NOMO-1 (cell line): ENCODE results near the gene CFAP65.

Experiments
- DNase-seq, 2 experiments: peaks; one replicate each; lab custom pipeline; 2025; ENCODE audit not compliant: unreplicated experiment in 2 of 2; lab: John Stamatoyannopoulos, UW

Gene CFAP65

GRCh38 chr2:219034823-219035222 lies 6.5 kb downstream of the CFAP65 start:
- no peak for DNase-seq

GRCh38 chr2:219032051-219032745 lies 9.1 kb downstream of the CFAP65 start:
- no peak for DNase-seq

DNA sequence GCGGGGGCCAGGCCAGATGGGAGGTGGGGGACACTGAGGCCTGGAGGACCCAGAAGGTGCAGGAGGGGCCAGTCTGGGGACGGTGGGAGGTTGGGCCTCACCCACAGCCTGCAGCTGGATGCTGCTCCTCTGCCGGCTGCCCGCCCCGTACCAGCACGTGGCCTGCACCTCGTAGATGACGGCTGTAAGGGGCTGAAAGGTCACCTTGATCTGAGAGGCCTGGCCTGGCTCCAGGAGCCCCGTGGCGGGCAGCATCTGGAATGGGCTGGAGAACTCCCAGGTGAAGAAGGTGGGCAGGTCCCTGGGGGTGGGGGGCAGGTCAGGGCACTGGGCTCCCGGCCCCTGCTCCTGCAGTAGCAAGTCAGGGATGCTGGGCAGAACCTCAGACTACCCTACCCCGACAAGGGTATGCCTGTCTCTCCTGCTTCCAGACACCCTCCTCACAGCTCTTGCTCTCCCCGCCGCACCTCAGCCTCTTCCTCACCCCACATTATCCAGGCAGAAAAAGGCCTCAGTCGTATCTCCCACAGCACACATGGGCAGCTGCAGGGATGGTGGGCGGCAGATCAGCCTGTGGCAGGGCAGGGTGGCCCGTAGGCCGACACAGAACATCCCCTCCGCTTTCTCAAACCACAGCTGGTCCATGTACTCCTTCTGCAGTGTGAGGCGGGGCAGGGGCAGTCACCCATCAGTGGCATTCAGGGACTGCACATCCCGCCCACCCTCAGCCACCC lies 10.1 kb downstream of the CFAP65 start:
- DNase-seq = no peak

GRCh38 chr2:219030177-219030940 lies 11.0 kb downstream of the CFAP65 start:
- no peak for DNase-seq

DNA sequence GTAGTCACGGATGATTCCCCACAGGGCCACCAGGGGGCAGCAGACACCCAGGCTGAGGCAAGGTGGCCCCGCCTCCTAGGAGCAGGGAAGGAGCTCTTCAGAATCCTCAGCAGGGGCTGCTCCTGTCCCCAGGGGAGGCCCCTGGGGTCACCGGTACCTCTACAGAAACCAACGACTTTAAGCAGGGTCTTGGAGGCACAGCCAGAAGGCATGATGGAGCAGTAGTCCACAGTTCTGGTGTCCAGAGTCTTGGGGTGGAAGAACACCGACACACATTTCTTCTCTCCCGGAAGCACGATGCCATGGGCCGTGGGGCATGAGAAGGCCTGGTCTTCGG lies 11.5 kb downstream of the CFAP65 start:
- peak; percentile 53 to 55 for DNase-seq

- no peak for DNase-seq
Measured at GRCh38 chr2:219028996-219029828, 12.1 kb downstream of the CFAP65 start.

DNA sequence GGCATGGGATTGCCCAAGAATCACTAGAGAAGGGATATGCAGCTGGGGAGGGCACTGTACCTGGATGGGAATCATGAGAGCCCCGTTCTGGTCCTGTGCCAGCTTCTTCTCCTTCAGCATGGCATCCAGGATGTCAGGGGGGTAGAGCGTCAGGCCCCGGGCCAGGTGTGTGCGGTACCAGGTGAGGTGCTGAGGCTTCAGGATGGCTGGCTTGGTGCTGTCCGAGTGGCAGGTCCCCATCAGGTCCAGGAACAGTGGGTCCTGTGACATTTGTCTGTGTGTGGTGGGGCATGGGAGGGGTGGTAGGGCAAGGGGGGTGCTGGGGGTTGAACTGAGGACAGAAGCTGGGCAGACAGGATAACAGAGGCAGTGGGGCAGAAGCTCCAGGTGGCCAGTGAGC lies 13.2 kb downstream of the CFAP65 start:
- no peak for DNase-seq

DNA sequence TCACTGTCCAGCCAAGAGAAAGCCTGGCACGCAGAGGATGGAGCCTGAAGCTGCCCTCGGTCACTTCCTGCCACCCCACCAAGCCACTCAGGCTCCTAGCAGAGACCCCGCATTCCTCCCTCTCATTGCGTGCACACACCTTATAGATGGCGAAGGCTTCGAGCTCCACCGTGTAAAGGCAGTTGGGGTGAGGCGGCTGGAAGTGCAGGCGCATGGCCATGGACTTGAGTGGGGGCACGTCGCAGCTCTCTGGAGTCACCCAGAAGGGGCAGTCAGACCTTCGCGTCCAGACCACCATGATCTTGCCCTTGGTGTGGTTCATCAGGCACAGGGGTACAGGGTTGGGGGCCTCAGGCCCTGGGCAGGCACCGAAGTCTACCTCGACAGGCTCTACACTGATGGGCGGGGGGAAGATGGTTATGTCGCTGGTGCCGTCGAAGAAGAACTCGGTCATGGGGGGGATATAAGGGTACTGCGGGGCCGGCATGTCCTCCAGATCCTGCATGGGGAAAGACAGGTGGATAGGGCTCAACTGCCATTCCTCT lies 13.7 kb downstream of the CFAP65 start:
- DNase-seq = no peak

- DNase-seq = no peak
Measured at GRCh38 chr2:219026946-219027345, 14.4 kb downstream of the CFAP65 start.

- no peak for DNase-seq
Measured at GRCh38 chr2:219025637-219026585, 15.4 kb downstream of the CFAP65 start.

DNA sequence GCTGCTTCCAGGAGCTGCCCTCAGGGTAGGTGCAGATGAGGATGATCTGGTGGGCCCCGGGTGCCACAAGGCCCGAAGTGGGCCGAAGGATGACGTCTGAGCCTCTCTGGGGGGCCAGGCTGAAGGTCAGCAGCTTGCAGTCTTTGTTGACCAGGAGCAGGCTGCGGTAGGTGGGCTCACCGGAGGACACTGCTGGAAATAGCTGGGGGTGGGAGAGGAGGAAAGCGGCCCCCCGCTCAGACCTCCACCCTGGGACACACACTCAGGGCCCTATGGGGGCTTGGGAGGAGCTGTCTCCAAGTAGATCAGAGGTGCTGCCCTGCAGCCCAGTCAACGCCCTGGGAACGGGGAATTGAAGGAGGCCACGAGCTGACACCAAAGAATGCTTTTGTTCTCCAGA lies 17.3 kb downstream of the CFAP65 start:
- no peak for DNase-seq

GRCh38 chr2:219023045-219023605 lies 18.2 kb downstream of the CFAP65 start:
- DNase-seq = no peak

DNA sequence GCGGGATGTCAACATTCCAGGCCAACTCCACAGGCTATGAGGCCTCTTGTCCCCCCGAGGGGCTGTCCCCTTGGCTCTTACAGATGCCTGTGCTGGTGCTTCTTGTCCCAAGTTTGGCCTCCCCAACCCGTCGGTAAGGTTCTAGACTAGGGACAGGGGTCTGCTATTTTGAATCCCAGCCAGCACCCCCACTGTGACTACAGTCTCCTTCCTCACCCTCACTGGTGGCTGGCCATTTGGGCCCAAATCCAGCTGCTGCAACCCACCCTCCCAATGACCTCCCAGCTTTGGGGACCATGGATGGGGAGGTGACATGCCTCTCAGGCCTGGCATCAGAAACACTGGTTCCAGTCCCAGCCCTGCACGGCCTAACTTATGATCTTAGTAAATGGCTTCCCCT lies 18.7 kb downstream of the CFAP65 start:
- DNase-seq = no peak

- DNase-seq = no peak
Measured at GRCh38 chr2:219022041-219022440, 19.3 kb downstream of the CFAP65 start.

DNA sequence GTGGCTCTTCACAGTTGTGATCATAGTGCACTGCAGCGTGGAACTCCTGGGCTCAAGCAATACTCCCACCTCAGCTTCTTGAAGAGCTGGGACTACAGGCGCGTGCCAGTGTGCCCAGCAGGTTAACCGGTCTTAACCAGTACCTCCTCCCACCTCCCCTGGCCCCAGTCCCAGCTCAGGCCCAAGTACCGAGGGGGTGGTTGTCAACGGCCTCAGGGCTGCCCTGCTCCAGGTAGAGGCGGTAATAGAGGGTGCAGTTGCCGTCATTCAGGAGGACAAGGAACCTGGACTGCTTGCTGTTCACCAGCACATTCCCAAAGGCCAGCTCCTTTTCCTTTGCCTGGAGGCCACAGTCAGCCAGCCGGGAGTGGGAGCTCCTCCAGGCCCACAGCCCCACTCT lies 19.7 kb downstream of the CFAP65 start:
- DNase-seq = no peak

DNA sequence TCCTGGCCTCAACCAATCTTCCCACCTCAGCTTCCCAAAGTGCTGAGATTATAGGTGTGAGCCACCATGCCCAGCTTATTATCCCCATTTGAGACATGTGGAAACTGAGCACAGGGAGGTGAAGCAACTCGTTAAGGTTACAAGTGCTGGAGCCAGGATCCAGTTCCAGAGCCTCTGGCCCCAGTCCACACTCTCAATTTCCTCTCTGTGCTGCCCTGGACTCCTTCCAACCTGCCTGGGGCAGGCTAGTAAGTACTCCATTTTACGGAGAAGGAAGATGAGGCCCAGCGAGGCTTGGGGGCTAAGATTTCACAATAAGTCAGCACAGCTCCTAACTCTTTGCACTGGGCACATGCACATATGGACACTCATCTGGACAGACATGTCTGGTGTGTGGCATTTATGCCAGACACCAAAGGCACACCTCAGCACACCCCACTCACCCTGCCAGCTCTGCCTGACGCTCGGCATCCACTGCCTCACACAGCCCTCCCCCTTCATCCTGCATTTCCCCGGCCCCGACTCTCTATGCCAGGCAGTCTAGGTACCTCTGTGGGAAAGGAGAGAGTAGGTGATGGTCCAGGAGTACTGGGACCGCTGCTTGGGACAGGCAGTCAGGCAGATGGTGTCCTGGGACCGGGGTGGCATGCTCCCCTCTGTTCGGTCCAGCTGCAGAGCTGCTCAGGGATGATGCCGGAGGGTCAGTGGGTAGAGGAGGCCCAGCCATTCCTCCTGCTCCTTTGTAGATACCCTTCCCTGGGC lies 20.5 kb downstream of the CFAP65 start:
- no peak for DNase-seq

GRCh38 chr2:219019436-219019835 lies 21.9 kb downstream of the CFAP65 start:
- DNase-seq = no peak

DNA sequence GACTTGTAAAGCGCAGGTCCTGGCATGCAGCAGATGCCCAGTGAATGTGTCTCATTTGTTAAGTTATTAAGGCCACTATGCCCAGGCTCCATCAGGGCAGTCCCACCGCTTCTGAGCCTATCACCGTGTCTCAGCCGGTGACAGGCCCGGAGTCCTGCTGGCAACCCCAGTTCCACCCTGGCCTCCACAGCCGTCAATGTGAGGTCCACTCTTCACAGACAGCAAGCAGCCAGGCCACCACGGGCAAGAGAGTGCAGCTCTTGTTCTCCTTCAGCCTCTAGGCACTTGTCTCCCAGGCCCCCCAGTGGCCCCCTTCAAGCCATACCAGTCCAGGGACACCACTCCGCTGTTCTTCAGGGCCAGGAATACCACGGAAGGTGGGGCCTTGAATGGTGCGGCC lies 22.6 kb downstream of the CFAP65 start:
- no peak for DNase-seq

- no peak for DNase-seq
Measured at GRCh38 chr2:219018286-219018685, 23.0 kb downstream of the CFAP65 start.
